HG02885 (cell line): ENCODE results near the gene KCNC4.

Source experiments
- ATAC-seq: cut with Tn5 transposase; IDR thresholded peaks from one replicate; pipeline ENCODE4 v1.9.1; 2021; ENCODE audit warnings: mild to moderate bottlenecking; ENCODE audit not compliant: unreplicated experiment, poor library complexity

Gene KCNC4

DNA sequence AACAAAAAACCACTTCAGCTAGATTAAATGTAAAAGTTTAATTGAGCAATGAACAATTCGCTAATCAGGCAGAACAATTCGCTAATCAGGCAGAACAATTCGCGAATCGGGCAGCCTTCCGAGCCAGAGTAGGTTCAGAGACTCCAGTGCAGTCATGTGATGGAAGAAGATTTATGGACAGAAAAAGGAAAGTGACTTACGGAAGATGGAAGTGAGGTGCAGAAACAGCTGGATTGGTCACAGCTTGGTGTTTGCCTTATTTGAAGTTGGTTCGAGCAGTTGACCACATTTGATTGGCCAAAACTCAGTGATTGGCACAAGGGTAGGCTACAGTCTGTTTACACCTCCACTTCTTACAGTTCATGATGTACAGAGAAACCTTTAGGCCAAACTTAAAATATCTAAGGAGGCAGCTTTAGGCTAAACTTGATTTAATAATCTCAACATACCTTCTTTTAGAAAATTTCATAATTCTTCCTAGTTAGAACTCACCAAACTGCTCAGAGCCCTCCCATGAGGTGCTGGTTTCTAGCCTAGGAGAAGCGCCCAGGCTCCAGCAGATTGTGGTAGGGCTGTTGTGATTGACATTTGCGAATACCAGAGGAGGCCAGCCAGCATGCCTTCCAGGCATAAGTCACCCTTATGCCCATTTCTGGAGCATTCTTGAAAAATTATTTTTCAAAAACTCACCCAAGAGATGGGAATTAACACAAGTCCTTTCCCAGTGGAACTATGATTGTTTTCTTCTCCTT, 22.8 kb upstream of the KCNC4 start:
- no peak for ATAC-seq

- no peak for ATAC-seq
Observed at GRCh38 chr1:110188035-110188618, 22.0 kb upstream of the KCNC4 start.

DNA sequence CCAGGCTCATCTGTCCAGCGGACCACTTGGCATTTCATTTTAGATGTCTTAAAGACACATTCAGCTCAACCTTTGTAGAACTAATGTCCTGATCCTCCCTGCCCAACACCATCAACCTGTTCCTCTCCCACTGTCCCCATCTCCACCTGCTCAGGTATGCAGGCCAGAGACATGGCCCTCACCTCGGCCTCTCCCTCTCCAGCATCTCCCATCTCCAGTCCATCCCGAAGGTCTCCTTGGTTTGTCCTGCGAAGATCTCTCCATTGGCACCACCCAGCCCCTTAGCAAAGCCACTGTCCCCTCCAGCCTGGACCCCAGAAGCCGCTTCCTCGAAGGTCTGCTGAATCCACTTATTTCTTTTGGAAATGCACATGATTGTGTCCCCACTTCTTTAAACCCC, 20.9 kb upstream of the KCNC4 start:
- ATAC-seq: no peak

- ATAC-seq: no peak
Observed at GRCh38 chr1:110190282-110190929, 19.7 kb upstream of the KCNC4 start.

GRCh38 chr1:110192541-110192940, 17.6 kb upstream of the KCNC4 start:
- no peak for ATAC-seq

GRCh38 chr1:110195196-110195595, 14.9 kb upstream of the KCNC4 start:
- ATAC-seq: no peak

DNA sequence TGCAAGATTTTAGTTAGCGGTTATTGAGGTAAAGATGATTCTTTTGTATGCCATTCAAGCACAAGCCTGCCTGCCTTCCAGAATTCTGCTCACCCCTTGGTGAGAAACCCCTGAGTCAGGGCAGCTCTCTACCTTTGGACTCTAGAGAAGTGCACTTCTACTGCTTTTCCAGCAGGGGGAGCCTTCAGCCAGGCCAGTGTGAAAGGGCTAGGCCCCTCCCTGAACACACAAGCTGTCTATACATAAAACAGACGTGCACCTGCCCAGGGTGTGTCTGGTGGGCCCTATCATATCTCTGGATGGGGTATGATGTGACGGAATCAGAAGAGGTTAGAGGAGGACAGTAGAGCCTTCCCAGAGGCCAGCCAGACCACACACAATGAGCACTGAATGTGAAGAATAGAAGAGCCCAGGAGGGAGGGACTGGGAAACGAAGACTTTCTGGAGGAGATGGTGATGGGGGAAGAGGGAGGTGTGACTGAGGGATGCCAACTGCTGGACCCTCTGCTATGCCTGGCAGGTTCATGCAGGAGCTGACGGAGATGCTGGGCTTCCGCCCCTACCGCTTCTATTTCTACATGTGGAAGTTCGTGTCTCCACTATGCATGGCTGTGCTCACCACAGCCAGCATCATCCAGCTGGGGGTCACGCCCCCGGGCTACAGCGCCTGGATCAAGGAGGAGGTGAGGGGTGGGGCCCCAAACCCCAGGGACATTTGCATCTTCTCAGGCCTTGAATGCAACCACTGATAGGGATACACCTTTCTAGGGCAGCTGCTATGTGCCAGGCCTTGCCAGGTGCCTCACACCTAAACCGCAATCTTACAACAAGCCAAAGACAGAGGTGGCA, 13.0 kb upstream of the KCNC4 start:
- ATAC-seq: peak; percentile 70

DNA sequence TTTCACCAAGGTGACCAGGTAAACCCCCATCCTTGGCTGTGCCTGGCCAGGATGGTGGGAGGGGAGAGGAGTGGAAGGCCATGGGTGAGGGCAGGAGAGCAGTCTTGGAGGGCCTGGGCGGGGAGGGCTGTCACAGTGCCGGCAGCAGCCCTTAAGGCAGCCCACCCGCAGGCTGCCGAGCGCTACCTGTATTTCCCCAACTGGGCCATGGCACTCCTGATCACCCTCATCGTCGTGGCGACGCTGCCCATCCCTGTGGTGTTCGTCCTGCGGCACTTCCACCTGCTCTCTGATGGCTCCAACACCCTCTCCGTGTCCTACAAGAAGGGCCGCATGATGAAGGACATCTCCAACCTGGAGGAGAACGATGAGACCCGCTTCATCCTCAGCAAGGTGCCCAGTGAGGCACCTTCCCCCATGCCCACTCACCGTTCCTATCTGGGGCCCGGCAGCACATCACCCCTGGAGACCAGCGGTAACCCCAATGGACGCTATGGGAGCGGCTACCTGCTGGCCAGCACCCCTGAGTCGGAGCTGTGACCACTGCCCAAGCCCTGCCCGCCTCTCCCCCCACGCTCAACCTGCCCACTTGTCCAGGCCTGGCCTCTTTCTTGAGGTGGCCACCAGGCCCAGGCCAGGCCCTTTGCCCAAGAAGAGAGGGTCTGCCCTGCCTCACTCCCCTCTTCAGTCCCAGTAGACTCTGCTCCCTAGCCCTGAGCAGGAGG, 12.0 kb upstream of the KCNC4 start:
- ATAC-seq: no peak

DNA sequence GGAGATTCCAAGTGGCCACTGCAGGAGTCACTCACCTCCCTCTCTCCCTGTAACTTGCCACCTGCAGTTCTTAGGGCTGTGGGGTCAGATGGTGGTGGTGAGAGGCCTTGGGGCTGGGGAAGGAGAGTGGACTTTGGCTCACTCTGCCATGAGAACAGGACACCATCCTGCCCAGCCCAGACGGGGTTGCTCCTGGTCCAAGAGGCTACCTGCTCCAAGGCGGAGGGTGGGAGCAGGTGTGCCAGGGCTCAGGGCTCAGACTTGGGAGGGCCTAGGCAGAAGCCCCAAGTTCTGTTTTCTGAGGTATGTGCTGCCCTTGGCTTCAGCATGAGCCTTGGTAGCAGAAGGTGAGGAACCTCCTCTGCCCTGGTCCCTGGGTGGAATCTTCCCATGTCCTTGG, 11.4 kb upstream of the KCNC4 start:
- ATAC-seq: no peak

DNA sequence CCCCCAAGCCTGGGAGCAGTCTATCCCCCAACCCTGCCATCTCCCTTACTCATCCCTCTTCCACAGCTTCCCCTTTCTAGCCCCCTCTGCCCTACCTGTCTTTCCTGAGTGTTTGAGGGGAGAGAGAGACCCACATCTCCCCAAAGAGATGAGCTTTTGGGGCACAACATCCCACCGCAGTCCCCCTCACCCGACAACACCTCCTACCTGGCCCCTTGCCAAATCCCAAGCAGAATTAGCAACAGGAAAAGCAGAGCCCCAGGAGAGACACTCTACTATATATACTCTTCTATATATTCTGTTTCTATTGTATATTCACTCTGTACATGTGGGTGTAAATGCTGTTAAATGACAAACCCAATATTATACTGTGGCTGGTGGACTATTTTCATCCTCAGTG, 9.9 kb upstream of the KCNC4 start:
- ATAC-seq: no peak

DNA sequence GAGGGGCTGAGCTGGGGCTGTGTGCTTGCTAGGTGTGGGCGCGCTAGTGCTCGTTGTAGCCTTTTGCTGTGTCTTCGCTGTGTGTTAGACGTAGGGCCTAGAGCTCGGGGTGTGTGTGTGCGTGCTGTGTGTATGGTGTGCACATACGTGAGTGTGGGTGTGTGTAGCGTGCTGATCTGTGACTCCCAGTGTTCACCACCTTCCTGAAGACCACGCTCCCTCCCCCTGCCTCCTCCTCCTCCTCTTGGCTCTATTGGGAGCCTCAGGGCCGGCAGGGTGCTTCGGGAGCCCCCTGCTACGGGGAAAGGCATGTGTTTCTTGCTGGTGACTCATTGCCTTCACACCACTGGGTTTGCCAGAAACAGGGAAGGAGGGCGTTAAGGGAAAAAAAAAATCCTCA, 9.4 kb upstream of the KCNC4 start:
- no peak for ATAC-seq

- no peak for ATAC-seq
Observed at GRCh38 chr1:110201157-110201825, 8.8 kb upstream of the KCNC4 start.

- peak; percentile 40 for ATAC-seq
Observed at GRCh38 chr1:110203021-110203661, 7.0 kb upstream of the KCNC4 start.

GRCh38 chr1:110205156-110205555, 5.0 kb upstream of the KCNC4 start:
- ATAC-seq: no peak

GRCh38 chr1:110205591-110206155, 4.4 kb upstream of the KCNC4 start:
- no peak for ATAC-seq

- ATAC-seq: no peak
Observed at GRCh38 chr1:110206261-110206920, 3.7 kb upstream of the KCNC4 start.

GRCh38 chr1:110207831-110208230, 2.3 kb upstream of the KCNC4 start:
- no peak for ATAC-seq

DNA sequence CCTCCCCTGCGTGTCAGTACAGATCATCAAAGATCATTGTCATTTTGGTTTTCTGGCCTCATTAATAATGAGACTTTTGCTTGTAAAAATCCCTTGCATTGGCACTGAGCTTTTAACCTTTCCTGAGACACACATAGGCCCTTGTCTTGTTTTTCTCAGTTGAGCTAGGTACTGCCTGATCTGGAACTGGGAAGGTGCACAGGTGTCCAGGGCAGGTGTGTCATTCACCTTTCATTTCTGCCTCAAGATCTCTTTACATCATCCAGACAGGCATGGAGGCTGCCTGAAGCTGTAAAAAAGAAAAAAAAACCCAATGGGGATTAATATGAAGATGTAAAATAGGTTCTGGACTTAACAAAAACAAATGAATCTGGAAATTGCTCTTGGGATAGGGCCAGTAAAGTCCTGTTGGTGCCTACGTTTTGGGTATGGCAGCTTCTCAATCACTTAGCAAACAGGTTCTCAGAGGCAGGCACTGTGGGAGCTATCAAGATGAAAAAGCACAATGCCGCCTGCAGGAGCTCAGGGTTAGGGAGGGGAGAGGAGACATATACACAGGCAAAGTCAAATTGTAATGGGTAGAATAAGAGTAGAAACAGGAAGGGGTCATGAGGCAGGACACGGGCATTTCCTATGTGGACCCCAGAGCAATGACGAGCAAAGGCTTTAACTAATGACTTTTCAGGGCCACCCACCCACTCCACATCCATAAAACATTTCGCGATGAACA, 1.0 kb upstream of the KCNC4 start:
- no peak for ATAC-seq
